Left lung (tissue), 10 donors: ENCODE data around the gene PMVK. TPM values are rescaled to one million over a fixed set of nuclear protein-coding genes. Genes with fewer than 3 reads are reported as not detected.

Experiments used
- ATAC-seq: fragments of 200-7000 bp; cut with Tn5 transposase; one replicate; pipeline ENCODE4 v1.9.1; 2020; ENCODE audit warnings: moderate library complexity
- DNase-seq, 4 donors: peaks; one replicate each; pipeline ENCODE4 v3.0.0-alpha.2; 2013 to 2020
- H3K27ac ChIP-seq, 2 donors: fragments of 200-600 bp; sonication (generic) in 1 of 2; one replicate each; pipeline versions ENCODE4 v1.5.0 to v1.8.0; 2020 to 2021
- H3K27me3 ChIP-seq, 2 donors: fragments of 200-600 bp; sonication (generic) in 1 of 2; one replicate each; pipeline versions ENCODE4 v1.5.0 to v1.8.0; 2020 to 2021
- H3K36me3 ChIP-seq, 2 donors: fragments of 200-600 bp; sonication (generic) in 1 of 2; one replicate each; pipeline versions ENCODE4 v1.5.0 to v1.8.0; 2020 to 2021
- H3K4me1 ChIP-seq, 2 donors: fragments of 200-600 bp; one replicate each; pipeline ENCODE4 v1.8.0; 2021
- H3K4me3 ChIP-seq, 2 donors: fragments of 200-600 bp; sonication (generic) in 1 of 2; one replicate each; pipeline versions ENCODE4 v1.5.0 to v1.8.0; 2020 to 2021; ENCODE audit warnings: mild to moderate bottlenecking in 1 of 2
- H3K9me3 ChIP-seq, 2 donors: fragments of 200-600 bp; sonication (generic) in 1 of 2; one replicate each; pipeline versions ENCODE4 v1.5.0 to v1.8.0; 2020 to 2021
- intact Hi-C, 2 donors: fragments of 100-400 bp; cut with DNase I; formaldehyde crosslinking; loops; one replicate each; pipeline versions ENCODE4 v1.11.2 to v1.14.2; 2022
- polyA plus RNA-seq, 6 donors: library from polyadenylated mRNA; unstranded; fragments of 120-200 nt; gene quantifications; one replicate each; pipeline ENCODE4 v1.2.1, GENCODE V29; 2013; ENCODE audit not compliant: insufficient read length in 6 of 6
- total RNA-seq, 2 donors: library from RNA; stranded (reverse); fragmentation: NEBNext Ultra II Directional; extraction: Animal tissue kit (Norgen Biotek cat#: 25700); gene quantifications; one replicate each; pipeline ENCODE4 v1.2.1, GENCODE V29; 2021
- TF ChIP-seq, protein P1 (sequence below), 2 donors: fragments of 200-600 bp; sonication (generic) in 1 of 2; IDR thresholded peaks; one replicate each; pipeline versions ENCODE4 v1.5.0 to v1.8.0; 2021; ENCODE audit warnings: antibody characterized with exemption in 2 of 2
- donor health status: DM: no; HTN: yes; CAD: no.
- donor health status: DM: no; HTN: no; CAD: no.

The PMVK gene
- total and polyA plus RNA-seq, 8 donors = 31.7 to 44.3 (median 35.8) TPM

GRCh38 chr1:154971341-154971998, 35.0 kb upstream of the PMVK start:
- TF ChIP-seq, protein P1, sequence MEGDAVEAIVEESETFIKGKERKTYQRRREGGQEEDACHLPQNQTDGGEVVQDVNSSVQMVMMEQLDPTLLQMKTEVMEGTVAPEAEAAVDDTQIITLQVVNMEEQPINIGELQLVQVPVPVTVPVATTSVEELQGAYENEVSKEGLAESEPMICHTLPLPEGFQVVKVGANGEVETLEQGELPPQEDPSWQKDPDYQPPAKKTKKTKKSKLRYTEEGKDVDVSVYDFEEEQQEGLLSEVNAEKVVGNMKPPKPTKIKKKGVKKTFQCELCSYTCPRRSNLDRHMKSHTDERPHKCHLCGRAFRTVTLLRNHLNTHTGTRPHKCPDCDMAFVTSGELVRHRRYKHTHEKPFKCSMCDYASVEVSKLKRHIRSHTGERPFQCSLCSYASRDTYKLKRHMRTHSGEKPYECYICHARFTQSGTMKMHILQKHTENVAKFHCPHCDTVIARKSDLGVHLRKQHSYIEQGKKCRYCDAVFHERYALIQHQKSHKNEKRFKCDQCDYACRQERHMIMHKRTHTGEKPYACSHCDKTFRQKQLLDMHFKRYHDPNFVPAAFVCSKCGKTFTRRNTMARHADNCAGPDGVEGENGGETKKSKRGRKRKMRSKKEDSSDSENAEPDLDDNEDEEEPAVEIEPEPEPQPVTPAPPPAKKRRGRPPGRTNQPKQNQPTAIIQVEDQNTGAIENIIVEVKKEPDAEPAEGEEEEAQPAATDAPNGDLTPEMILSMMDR (IDR thresholded peaks at IDR 0.05) = no peak
- Histone ChIP-seq H3K36me3 (peaks cover 0 to 28% of the 10 kb centered on the region in 2 donors), H3K4me3 (peak overlapping the region in 1 of 2 donors; percentile 68), H3K27ac (peak overlapping the region; percentile 98 to 99), H3K4me1 (peaks cover 48 to 76% of the 10 kb centered on the region in 2 donors), H3K9me3 (no peaks in the 10 kb centered on the region), H3K27me3 (no peaks in the 10 kb centered on the region)
- DNase-seq (no peak), ATAC-seq (no peak)
- intact Hi-C loops = no loop called here

GRCh38 chr1:154970631-154971340, 34.3 kb upstream of the PMVK start, which contains the start of gene SHC1:
TSS of gene SHC1 (minus strand) at chr1:154970747. CDS start at chr1:154970526, 221 bp downstream.
- DNase-seq (peak; percentile 89 to 95 (median 94)), ATAC-seq (peak; percentile 44)
- Histone ChIP-seq H3K36me3 (peaks cover 0 to 35% of the 10 kb centered on the region in 2 donors), H3K9me3 (no peaks in the 10 kb centered on the region), H3K27me3 (no peaks in the 10 kb centered on the region), H3K4me3 (peak within 1 kb of the TSS; percentile 43 to 68), H3K4me1 (peaks cover 41 to 73% of the 10 kb centered on the region in 2 donors), H3K27ac (peak within 1 kb of the TSS; percentile 98 to 99)
- intact Hi-C loops = no loop called here
- TF ChIP-seq, protein P1 (IDR thresholded peaks at IDR 0.05) = no peak

DNA sequence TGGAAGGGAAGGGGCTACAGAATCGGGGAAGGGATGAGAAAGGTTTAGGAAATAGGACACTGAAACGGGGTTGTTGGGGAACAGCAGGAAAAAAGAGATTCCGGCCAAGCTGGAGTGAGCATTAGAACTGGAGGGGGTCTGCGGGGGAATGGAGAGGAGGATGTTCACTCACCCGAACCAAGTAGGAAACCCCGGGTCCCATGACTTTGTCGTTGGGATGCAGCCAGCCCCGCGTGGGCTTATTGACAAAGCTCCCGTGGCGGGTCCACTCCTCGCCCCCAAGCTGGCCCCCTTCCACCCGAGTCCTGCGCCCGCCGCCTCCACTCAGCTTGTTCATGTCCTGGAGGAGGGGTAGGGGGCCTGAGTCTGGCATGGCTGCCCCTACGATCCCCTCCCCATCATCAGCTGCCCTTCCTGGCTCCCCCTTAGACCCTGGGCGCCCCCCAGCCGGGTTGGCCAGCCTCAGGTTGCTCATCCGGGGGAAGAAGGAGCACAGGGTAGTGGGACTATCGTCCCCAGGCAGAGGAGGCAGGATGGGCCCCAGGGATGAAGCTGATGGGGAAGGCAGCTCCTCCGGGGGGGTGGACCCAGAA, 33.4 kb upstream of the PMVK start:
- peaks cover 41 to 72% of the 10 kb centered on the region in 2 donors for H3K4me1 ChIP-seq
- DNase-seq (peak in 1 of 4 donors; percentile 80), ATAC-seq (no peak)
- H3K27ac ChIP-seq = peak overlapping the region; percentile 98 to 99
- H3K9me3 ChIP-seq = no peaks in the 10 kb centered on the region
- peaks cover 0 to 43% of the 10 kb centered on the region in 2 donors for H3K36me3 ChIP-seq
- intact Hi-C loops = no loop called here
- peak overlapping the region; percentile 43 to 68 for H3K4me3 ChIP-seq
- TF ChIP-seq, protein P1 (IDR thresholded peaks at IDR 0.05) = no peak
- H3K27me3 ChIP-seq = no peaks in the 10 kb centered on the region

DNA sequence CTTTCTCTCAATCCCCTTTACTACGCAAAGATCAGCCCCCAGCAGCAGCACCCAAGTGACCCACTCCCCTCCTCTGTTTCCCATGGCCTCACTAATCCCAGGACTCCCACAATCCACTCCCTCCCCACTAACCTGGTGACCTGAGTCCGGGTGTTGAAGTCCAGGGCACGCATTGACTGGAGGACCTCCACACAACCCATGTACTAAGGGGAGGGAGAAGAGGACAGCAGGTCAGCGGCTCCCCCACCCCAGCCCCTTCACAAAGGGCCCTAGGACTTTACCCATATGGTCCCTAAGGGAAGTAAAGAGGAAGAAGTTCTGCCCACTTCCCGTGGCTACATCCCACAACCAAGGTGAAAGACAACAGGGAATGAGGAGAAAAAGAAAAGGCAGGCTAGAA, 32.7 kb upstream of the PMVK start:
- TF ChIP-seq, protein P1 (IDR thresholded peaks at IDR 0.05) = no peak
- Histone ChIP-seq H3K36me3 (peaks cover 0 to 50% of the 10 kb centered on the region in 2 donors), H3K27me3 (no peaks in the 10 kb centered on the region), H3K9me3 (no peaks in the 10 kb centered on the region), H3K4me3 (peak overlapping the region; percentile 13 to 68), H3K27ac (peak overlapping the region in 1 of 2 donors; percentile 55), H3K4me1 (peaks cover 41 to 72% of the 10 kb centered on the region in 2 donors)
- DNase-seq = no peak
- no peak for ATAC-seq
- intact Hi-C loops = no loop called here

DNA sequence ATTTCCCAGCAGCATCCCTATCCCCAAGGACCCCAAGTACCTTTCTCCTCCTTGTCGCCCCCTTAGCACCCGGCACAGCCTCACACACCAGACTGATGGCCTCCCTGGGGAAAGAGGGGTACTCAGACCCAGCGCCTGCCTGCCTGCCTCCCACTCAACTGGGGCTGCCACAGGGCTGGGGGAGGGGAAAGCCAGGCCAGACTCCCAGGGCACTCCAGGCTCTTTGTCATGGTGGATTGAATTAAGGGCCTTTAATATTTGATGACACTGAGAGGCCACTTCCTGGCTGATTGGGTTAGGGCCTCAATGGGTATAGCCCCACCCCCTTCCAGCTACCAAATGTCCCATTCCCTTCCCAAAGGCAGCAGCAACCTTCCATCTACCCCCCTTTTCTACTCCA, 32.2 kb upstream of the PMVK start:
- intact Hi-C loops = no loop called here
- Histone ChIP-seq H3K4me3 (peak overlapping the region in 1 of 2 donors; percentile 68), H3K27ac (peak overlapping the region in 1 of 2 donors; percentile 55), H3K4me1 (peaks cover 41 to 73% of the 10 kb centered on the region in 2 donors), H3K36me3 (peaks cover 0 to 56% of the 10 kb centered on the region in 2 donors), H3K27me3 (no peaks in the 10 kb centered on the region), H3K9me3 (no peaks in the 10 kb centered on the region)
- ATAC-seq (no peak), DNase-seq (no peak)
- TF ChIP-seq, protein P1 (IDR thresholded peaks at IDR 0.05) = no peak
